Measurements from ENCODE around the gene KLK4. TPM values are rescaled to one million over a fixed set of nuclear protein-coding genes. Genes with fewer than 3 reads are reported as not detected.

The KLK4 gene
- total and polyA plus RNA-seq, 10 donors: 0.19 to 0.26 (median 0.20) TPM; not detected in 7

DNA sequence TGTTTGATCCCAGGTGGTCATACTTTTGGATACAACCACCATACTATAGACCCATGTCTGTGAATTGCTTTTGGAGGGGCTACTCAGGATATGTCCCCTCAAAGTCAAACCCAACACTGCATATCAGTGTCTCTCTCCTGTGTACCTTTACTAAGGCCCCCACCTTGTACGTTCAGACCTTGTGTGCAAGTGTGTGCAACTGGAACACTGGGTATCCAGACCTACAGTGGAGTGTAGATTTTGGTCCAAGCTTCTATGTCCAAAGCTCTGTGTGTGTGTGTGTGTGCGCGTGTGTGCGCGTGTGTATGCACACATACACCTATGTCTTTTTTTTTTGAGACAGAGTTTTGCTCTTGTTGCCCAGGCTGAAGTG, 20.0 kb downstream of the KLK4 start:
- 74 to 91% (median 88%) methylated on average over 5 of the region's 5 CpGs for WGBS, 5 donors

DNA sequence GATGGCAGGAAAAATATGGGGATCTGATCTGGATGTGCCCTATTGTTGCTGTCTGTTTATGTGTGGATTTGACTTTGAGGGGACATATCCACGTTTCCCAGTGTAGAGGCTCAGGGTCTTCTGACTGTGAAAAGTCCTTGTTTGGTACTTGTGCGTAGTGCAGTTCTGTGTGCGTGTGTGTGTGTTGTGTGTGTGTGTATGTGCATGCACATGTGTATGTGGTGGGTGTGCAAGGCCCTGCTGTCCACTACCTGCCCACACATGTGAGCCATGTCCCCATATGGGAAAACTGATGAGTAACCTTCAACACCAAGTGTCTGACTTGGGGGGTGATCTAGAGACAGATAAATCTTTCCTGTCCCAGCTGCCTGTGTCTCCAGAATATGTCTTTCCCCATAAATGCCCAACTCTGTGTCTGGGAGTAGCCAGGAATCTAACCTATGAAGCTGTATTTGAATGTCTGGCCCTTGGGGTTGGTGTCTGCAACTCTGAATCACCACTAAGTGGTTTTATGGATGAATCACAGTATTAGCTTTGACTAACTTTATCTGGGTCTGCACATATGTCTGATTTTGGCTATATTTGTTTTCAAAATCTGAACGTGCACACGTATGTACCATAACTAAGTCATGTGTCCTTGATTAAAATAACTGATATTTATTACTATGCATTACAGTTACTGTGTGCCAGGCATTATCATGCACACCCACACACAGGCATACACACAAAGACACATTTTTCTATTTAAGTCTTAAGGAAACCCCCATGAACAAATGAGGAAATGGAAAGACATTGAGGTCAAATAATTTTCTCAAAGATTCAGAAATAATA, 20.6 kb downstream of the KLK4 start:
- Histone ChIP-seq H3K4me1 (no peaks in the 10 kb centered on the region), H3K27me3 (replicated peaks in 1 of 7) (peaks cover 0 to 48% (median 0%) of the 10 kb centered on the region in 7 donors), H3K4me3 (no peak overlapping the region), H3K9me3 (peaks cover 0 to 9% (median 2%) of the 10 kb centered on the region in 8 donors), H3K27ac (no peak overlapping the region), H3K36me3 (no peaks in the 10 kb centered on the region)
- 19 to 64% (median 57%) methylated on average over 3 to 5 of the region's 5 CpGs for WGBS, 5 donors
- intact Hi-C loops (cut with DNase I; ENCODE audit: low total_unique reads): no loop called here
- no peak for TF ChIP-seq POLR2A (IDR thresholded peaks at IDR 0.05)
- TF ChIP-seq POLR2AphosphoS5 (IDR thresholded peaks at IDR 0.05): no peak
- TF ChIP-seq, protein P1, sequence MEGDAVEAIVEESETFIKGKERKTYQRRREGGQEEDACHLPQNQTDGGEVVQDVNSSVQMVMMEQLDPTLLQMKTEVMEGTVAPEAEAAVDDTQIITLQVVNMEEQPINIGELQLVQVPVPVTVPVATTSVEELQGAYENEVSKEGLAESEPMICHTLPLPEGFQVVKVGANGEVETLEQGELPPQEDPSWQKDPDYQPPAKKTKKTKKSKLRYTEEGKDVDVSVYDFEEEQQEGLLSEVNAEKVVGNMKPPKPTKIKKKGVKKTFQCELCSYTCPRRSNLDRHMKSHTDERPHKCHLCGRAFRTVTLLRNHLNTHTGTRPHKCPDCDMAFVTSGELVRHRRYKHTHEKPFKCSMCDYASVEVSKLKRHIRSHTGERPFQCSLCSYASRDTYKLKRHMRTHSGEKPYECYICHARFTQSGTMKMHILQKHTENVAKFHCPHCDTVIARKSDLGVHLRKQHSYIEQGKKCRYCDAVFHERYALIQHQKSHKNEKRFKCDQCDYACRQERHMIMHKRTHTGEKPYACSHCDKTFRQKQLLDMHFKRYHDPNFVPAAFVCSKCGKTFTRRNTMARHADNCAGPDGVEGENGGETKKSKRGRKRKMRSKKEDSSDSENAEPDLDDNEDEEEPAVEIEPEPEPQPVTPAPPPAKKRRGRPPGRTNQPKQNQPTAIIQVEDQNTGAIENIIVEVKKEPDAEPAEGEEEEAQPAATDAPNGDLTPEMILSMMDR (IDR thresholded peaks at IDR 0.05 in 8 of 11, conservative IDR thresholded peaks at IDR 0.05 in 3 of 11): no peak
- DNase-seq: no peak

More for the DNA sequence above, 20.0 kb downstream of the KLK4 start:
- Histone ChIP-seq H3K4me3 (no peak overlapping the region), H3K27ac (no peak overlapping the region), H3K4me1 (no peaks in the 10 kb centered on the region), H3K36me3 (no peaks in the 10 kb centered on the region), H3K9me3 (peaks cover 0 to 9% (median 2%) of the 10 kb centered on the region in 8 donors), H3K27me3 (replicated peaks in 1 of 7) (peaks cover 0 to 48% (median 0%) of the 10 kb centered on the region in 7 donors)
- DNase-seq: no peak
- intact Hi-C loops (cut with DNase I; ENCODE audit: low total_unique reads): no loop called here
- TF ChIP-seq POLR2A (IDR thresholded peaks at IDR 0.05): no peak
- TF ChIP-seq, protein P1 (IDR thresholded peaks at IDR 0.05 in 8 of 11, conservative IDR thresholded peaks at IDR 0.05 in 3 of 11): no peak
- TF ChIP-seq POLR2AphosphoS5 (IDR thresholded peaks at IDR 0.05): no peak

DNA sequence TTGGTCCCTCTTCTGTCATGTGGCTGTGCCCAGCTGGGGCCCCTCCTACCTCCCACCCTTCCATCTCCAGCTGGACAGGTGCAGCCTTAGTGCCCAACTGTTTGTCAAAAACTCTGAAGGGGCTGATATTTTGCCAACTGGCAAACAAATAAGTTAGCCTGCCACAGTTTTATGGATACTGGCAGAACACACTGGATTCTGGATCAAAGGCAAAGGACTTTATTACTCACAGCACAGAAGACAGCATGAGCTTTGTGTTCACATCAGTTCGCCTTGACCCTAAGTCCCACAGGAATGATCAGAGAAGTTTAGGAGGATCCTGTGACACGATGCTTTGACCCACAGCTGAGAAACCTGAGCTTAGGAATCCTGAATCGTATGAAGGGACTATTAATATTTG, 21.6 kb downstream of the KLK4 start:
- Histone ChIP-seq H3K27ac (no peak overlapping the region), H3K9me3 (peaks cover 0 to 4% (median 0%) of the 10 kb centered on the region in 8 donors), H3K27me3 (replicated peaks in 1 of 7) (peaks cover 0 to 43% (median 0%) of the 10 kb centered on the region in 7 donors), H3K36me3 (no peaks in the 10 kb centered on the region), H3K4me3 (no peak overlapping the region), H3K4me1 (no peaks in the 10 kb centered on the region)
- WGBS, 5 donors: 52 to 66% (median 56%) methylated on average over 3 of the region's 3 CpGs
- intact Hi-C loops (cut with DNase I; ENCODE audit: low total_unique reads): no loop called here
- TF ChIP-seq POLR2A (IDR thresholded peaks at IDR 0.05) (no peak), POLR2AphosphoS5 (IDR thresholded peaks at IDR 0.05) (no peak)
- TF ChIP-seq, protein P1 (IDR thresholded peaks at IDR 0.05 in 8 of 11, conservative IDR thresholded peaks at IDR 0.05 in 3 of 11): no peak
- no peak for DNase-seq

DNA sequence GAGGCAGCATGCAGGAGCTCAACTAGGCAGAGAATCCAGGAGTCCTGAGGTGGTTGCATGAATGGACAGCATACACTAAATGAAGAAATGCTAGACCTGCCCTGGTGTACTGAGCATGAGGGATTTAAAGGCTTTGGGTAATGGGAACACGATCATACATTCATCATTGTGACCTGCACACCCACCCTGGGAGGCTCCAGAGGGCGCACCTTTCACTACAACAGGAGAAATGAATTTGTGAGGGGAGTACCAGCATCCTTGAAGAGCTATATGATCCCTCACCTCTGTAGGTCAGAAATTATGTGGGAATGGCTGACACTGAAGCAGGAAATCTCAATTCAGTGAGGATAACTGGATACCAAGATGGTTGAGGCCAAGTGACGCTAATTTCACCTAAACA, 29.0 kb downstream of the KLK4 start:
- no peaks in the 10 kb centered on the region for H3K9me3 ChIP-seq
- TF ChIP-seq POLR2A (IDR thresholded peaks at IDR 0.05): no peak
- peaks cover 0 to 58% (median 0%) of the 10 kb centered on the region in 7 donors for H3K27me3 ChIP-seq (replicated peaks in 1 of 7)
- H3K4me3 ChIP-seq: no peak overlapping the region
- no peak for DNase-seq
- no peaks in the 10 kb centered on the region for H3K4me1 ChIP-seq
- WGBS, 5 donors: 50 to 59% (median 55%) methylated on average over 3 of the region's 3 CpGs
- H3K27ac ChIP-seq: no peak overlapping the region
- intact Hi-C loops (cut with DNase I; ENCODE audit: low total_unique reads): no loop called here
- H3K36me3 ChIP-seq: no peaks in the 10 kb centered on the region

All from spleen (tissue), 11 donors.